Neural progenitor cell (in vitro differentiated cells): ENCODE data around the gene PITPNM3. TPM values are rescaled to one million over a fixed set of nuclear protein-coding genes. Genes with fewer than 3 reads are reported as not detected.

Source experiments
- DNase-seq: peaks from one replicate; pipeline ENCODE4 v3.0.0-alpha.2; 2016; ENCODE audit warnings: low spot score
- H2AFZ ChIP-seq: fragments of 200-600 bp; sonication (generic); replicated peaks from 2 replicates; pipeline ENCODE4 v1.6.1; 2016; ENCODE audit warnings: antibody characterized with exemption
- H3F3A ChIP-seq: fragments of 200-600 bp; sonication (generic); 2 replicates; pipeline ENCODE4 v1.6.1; 2016; ENCODE audit warnings: antibody characterized with exemption, low read depth
- H3K27ac ChIP-seq: fragments of 200-600 bp; sonication (generic); 2 replicates; pipeline ENCODE4 v1.5.1; 2016; ENCODE audit warnings: mild to moderate bottlenecking
- H3K27me3 ChIP-seq: fragments of 200-600 bp; sonication (generic); 2 replicates; pipeline ENCODE4 v1.6.1; 2016; ENCODE audit warnings: mild to moderate bottlenecking, moderate library complexity
- H3K36me3 ChIP-seq: fragments of 200-600 bp; sonication (generic); 2 replicates; pipeline ENCODE4 v1.5.1; 2016
- H3K4me1 ChIP-seq: fragments of 200-600 bp; sonication (generic); 2 replicates; pipeline ENCODE4 v1.6.1; 2016; ENCODE audit warnings: mixed run types
- H3K4me2 ChIP-seq: fragments of 200-600 bp; sonication (generic); 2 replicates; pipeline ENCODE4 v1.6.1; 2016
- H3K4me3 ChIP-seq: fragments of 200-600 bp; sonication (generic); 2 replicates; pipeline ENCODE4 v1.5.1; 2016
- H3K79me2 ChIP-seq: fragments of 200-600 bp; sonication (generic); 2 replicates; pipeline ENCODE4 v1.6.1; 2016; ENCODE audit warnings: low read depth
- H3K9ac ChIP-seq: fragments of 200-600 bp; sonication (generic); 2 replicates; pipeline ENCODE4 v1.6.1; 2016
- H3K9me3 ChIP-seq: fragments of 200-600 bp; sonication (generic); 2 replicates; pipeline ENCODE4 v1.5.1; 2016; ENCODE audit warnings: low read depth
- H4K20me1 ChIP-seq: fragments of 200-600 bp; sonication (generic); 2 replicates; pipeline ENCODE4 v1.6.1; 2016; ENCODE audit warnings: low read depth
- H3K27ac Mint-ChIP-seq: 3 replicates; pipeline ENCODE4 v1.8.0; 2021; ENCODE audit warnings: mixed read lengths
- H3K27me3 Mint-ChIP-seq: 2 replicates; pipeline ENCODE4 v1.8.0; 2022; ENCODE audit warnings: low read depth, mild to moderate bottlenecking, inconsistent platforms, moderate library complexity, mixed read lengths; ENCODE audit not compliant: insufficient read depth
- H3K36me3 Mint-ChIP-seq: 3 replicates; pipeline ENCODE4 v1.8.0; 2021; ENCODE audit warnings: mixed read lengths
- H3K4me1 Mint-ChIP-seq: 3 replicates; pipeline ENCODE4 v1.8.0; 2021; ENCODE audit warnings: mixed read lengths
- H3K4me3 Mint-ChIP-seq: 3 replicates; pipeline ENCODE4 v1.8.0; 2021; ENCODE audit warnings: mild to moderate bottlenecking, moderate library complexity, mixed read lengths
- H3K9me3 Mint-ChIP-seq: 3 replicates; pipeline ENCODE4 v1.8.0; 2020; ENCODE audit warnings: mixed read lengths
- CTCF ChIP-seq: fragments of 200-600 bp; sonication (generic); IDR thresholded peaks from 2 replicates; pipeline ENCODE4 v1.5.1; 2017; ENCODE audit warnings: antibody characterized with exemption, mild to moderate bottlenecking
- EZH2 ChIP-seq: fragments of 200-600 bp; sonication (generic); IDR thresholded peaks from 2 replicates; pipeline ENCODE4 v1.6.1; 2017; ENCODE audit warnings: antibody characterized with exemption, mild to moderate bottlenecking, moderate library complexity
- EZH2phosphoT487 ChIP-seq: fragments of 200-600 bp; sonication (generic); IDR thresholded peaks from 2 replicates; pipeline ENCODE4 v1.6.1; 2017; ENCODE audit warnings: antibody characterized with exemption
- total RNA-seq: library from RNA; depleted of rRNA; stranded (reverse); fragments of >200 nt; gene quantifications from 2 replicates; pipeline ENCODE4 v1.2.3, GENCODE V29; 2015; ENCODE audit warnings: low replicate concordance

Gene PITPNM3
- total RNA-seq, 1 donor from 2014 or later, result 2.8 TPM

- H3K4me1 ChIP-seq, result peaks cover 15% of the 10 kb centered on the region
- no peak for DNase-seq
- no peak overlapping the region for H2AFZ ChIP-seq
- peaks cover 25% of the 10 kb centered on the region for H3K4me1 Mint-ChIP-seq
- peak overlapping the region; percentile 30 for H3K4me3 Mint-ChIP-seq
- no peak overlapping the region for H3K4me3 ChIP-seq
- H3K27me3 ChIP-seq, result no peaks in the 10 kb centered on the region
- H3F3A ChIP-seq, result peaks cover 8% of the 10 kb centered on the region
- peaks cover 22% of the 10 kb centered on the region for H3K27me3 Mint-ChIP-seq
- peaks cover 6% of the 10 kb centered on the region for H3K36me3 Mint-ChIP-seq
- H3K9ac ChIP-seq, result no peak overlapping the region
- H3K36me3 ChIP-seq, result no peaks in the 10 kb centered on the region
- peaks cover 12% of the 10 kb centered on the region for H3K9me3 ChIP-seq
- H3K4me2 ChIP-seq, result peak overlapping the region; percentile 67
- peaks cover 14% of the 10 kb centered on the region for H3K9me3 Mint-ChIP-seq
- no peaks in the 10 kb centered on the region for H3K79me2 ChIP-seq
- no peak overlapping the region for H3K27ac Mint-ChIP-seq
- no peak for TF ChIP-seq CTCF
- no peak for TF ChIP-seq EZH2
- TF ChIP-seq EZH2phosphoT487, result no peak
- no peak overlapping the region for H3K27ac ChIP-seq
- no peaks in the 10 kb centered on the region for H4K20me1 ChIP-seq
Measured at GRCh38 chr17:6428207-6428965, 128.0 kb downstream of the PITPNM3 start.

- Histone ChIP-seq H3K36me3 (no peaks in the 10 kb centered on the region), H2AFZ (no peak overlapping the region), H3K9ac (no peak overlapping the region), H3F3A (peaks cover 8% of the 10 kb centered on the region), H3K27ac (no peak overlapping the region), H4K20me1 (no peaks in the 10 kb centered on the region), H3K4me2 (no peak overlapping the region), H3K4me3 (no peak overlapping the region), H3K27me3 (no peaks in the 10 kb centered on the region), H3K4me1 (peaks cover 15% of the 10 kb centered on the region), H3K9me3 (peaks cover 12% of the 10 kb centered on the region), H3K79me2 (no peaks in the 10 kb centered on the region)
- no peak for DNase-seq
- Mint-ChIP-seq H3K36me3 (peaks cover 6% of the 10 kb centered on the region), H3K4me1 (peaks cover 30% of the 10 kb centered on the region), H3K27ac (peak overlapping the region; percentile 57), H3K4me3 (no peak overlapping the region), H3K27me3 (peaks cover 22% of the 10 kb centered on the region), H3K9me3 (peaks cover 14% of the 10 kb centered on the region)
- no peak for TF ChIP-seq CTCF
- no peak for TF ChIP-seq EZH2phosphoT487
- no peak for TF ChIP-seq EZH2
Measured at GRCh38 chr17:6427279-6427781, 129.0 kb downstream of the PITPNM3 start.

- H3K9ac ChIP-seq, result no peak overlapping the region
- Mint-ChIP-seq H3K27ac (peak overlapping the region; percentile 90), H3K4me3 (no peak overlapping the region), H3K27me3 (peaks cover 19% of the 10 kb centered on the region), H3K4me1 (peaks cover 35% of the 10 kb centered on the region), H3K9me3 (peaks cover 11% of the 10 kb centered on the region), H3K36me3 (peaks cover 5% of the 10 kb centered on the region)
- no peaks in the 10 kb centered on the region for H3K79me2 ChIP-seq
- H3K27ac ChIP-seq, result no peak overlapping the region
- peaks cover 11% of the 10 kb centered on the region for H3K9me3 ChIP-seq
- no peak overlapping the region for H2AFZ ChIP-seq
- H3K4me3 ChIP-seq, result no peak overlapping the region
- peaks cover 8% of the 10 kb centered on the region for H3F3A ChIP-seq
- no peak overlapping the region for H3K4me2 ChIP-seq
- no peaks in the 10 kb centered on the region for H3K27me3 ChIP-seq
- TF ChIP-seq CTCF (no peak), EZH2phosphoT487 (no peak), EZH2 (no peak)
- H3K36me3 ChIP-seq, result no peaks in the 10 kb centered on the region
- no peaks in the 10 kb centered on the region for H4K20me1 ChIP-seq
- H3K4me1 ChIP-seq, result peaks cover 15% of the 10 kb centered on the region
- DNase-seq, result no peak
Measured at GRCh38 chr17:6426356-6427101, 129.8 kb downstream of the PITPNM3 start.
